NCI-H187 (cell line): ENCODE measurements around the gene EPHB1.

Source experiments
- DNase-seq, 2 experiments: peaks; one replicate each; lab custom pipeline; 2025; lab: John Stamatoyannopoulos, UW

Gene EPHB1

GRCh38 chr3:134809427-134810051, 14.5 kb downstream of the EPHB1 start:
- DNase-seq = no peak

GRCh38 chr3:134810052-134810435, 15.0 kb downstream of the EPHB1 start:
- no peak for DNase-seq

GRCh38 chr3:134810850-134811249, 15.8 kb downstream of the EPHB1 start:
- DNase-seq = no peak

- DNase-seq = no peak
Observed at GRCh38 chr3:134813618-134814017, 18.6 kb downstream of the EPHB1 start.

- no peak for DNase-seq
Observed at GRCh38 chr3:134815519-134815918, 20.5 kb downstream of the EPHB1 start.

- DNase-seq = no peak
Observed at GRCh38 chr3:134816623-134817022, 21.6 kb downstream of the EPHB1 start.

GRCh38 chr3:134817297-134817696, 22.2 kb downstream of the EPHB1 start:
- no peak for DNase-seq

GRCh38 chr3:134820994-134821393, 25.9 kb downstream of the EPHB1 start:
- no peak for DNase-seq

GRCh38 chr3:134822090-134822489, 27.0 kb downstream of the EPHB1 start:
- DNase-seq = no peak

- no peak for DNase-seq
Observed at GRCh38 chr3:134823679-134824078, 28.6 kb downstream of the EPHB1 start.

GRCh38 chr3:134824791-134825190, 29.7 kb downstream of the EPHB1 start:
- DNase-seq = no peak

GRCh38 chr3:134827213-134827612, 32.2 kb downstream of the EPHB1 start:
- DNase-seq = no peak

- no peak for DNase-seq
Observed at GRCh38 chr3:134829721-134830120, 34.7 kb downstream of the EPHB1 start.

- DNase-seq = no peak
Observed at GRCh38 chr3:134832585-134832984, 37.5 kb downstream of the EPHB1 start.

GRCh38 chr3:134833453-134834163, 38.5 kb downstream of the EPHB1 start:
- DNase-seq = no peak

- no peak for DNase-seq
Observed at GRCh38 chr3:134836921-134837320, 41.9 kb downstream of the EPHB1 start.

- DNase-seq = no peak
Observed at GRCh38 chr3:134838599-134838998, 43.5 kb downstream of the EPHB1 start.

GRCh38 chr3:134839422-134839821, 44.4 kb downstream of the EPHB1 start:
- DNase-seq = no peak

- no peak for DNase-seq
Observed at GRCh38 chr3:134839990-134840389, 44.9 kb downstream of the EPHB1 start.

GRCh38 chr3:134840459-134840858, 45.4 kb downstream of the EPHB1 start:
- DNase-seq = no peak

- DNase-seq = no peak
Observed at GRCh38 chr3:134846084-134846483, 51.0 kb downstream of the EPHB1 start.

- no peak for DNase-seq
Observed at GRCh38 chr3:134846911-134847317, 51.9 kb downstream of the EPHB1 start.

- no peak for DNase-seq
Observed at GRCh38 chr3:134847349-134847748, 52.3 kb downstream of the EPHB1 start.

- DNase-seq = no peak
Observed at GRCh38 chr3:134849561-134849960, 54.5 kb downstream of the EPHB1 start.
